ENCODE measurements around the gene PROSER3. TPM values are rescaled to one million over a fixed set of nuclear protein-coding genes. Genes with fewer than 3 reads are reported as not detected.

PROSER3 gene
- total and polyA plus RNA-seq, 12 donors, result 5.5 to 14.7 (median 9.2) TPM

- Histone ChIP-seq H3K36me3 (peaks cover 0 to 13% (median 0%) of the 10 kb centered on the region in 9 donors), H3K4me3 (no peak overlapping the region), H3K27ac (no peak overlapping the region), H3K4me1 (peaks cover 0 to 18% (median 7%) of the 10 kb centered on the region in 9 donors), H3K27me3 (no peaks in the 10 kb centered on the region), H3K9me3 (no peaks in the 10 kb centered on the region)
- intact Hi-C loops (cut with DNase I), result loop anchor here in 2 of 10 donors (10.0 kb wide), 1 partner anchor 162 kb away; the partner anchor contains the start of gene LRFN3 (in 2 of the 2)
- no peak for TF ChIP-seq CTCF (IDR thresholded peaks at IDR 0.05)
- no peak for DNase-seq
- 45 to 51% methylated on average over 9 of the region's 9 CpGs for WGBS, 2 donors
- no peak for ATAC-seq
Observed at GRCh38 chr19:35773020-35773806, 15.2 kb downstream of the PROSER3 start.

- H3K27me3 ChIP-seq, result no peaks in the 10 kb centered on the region
- H3K27ac ChIP-seq, result no peak overlapping the region
- H3K4me3 ChIP-seq, result peak overlapping the region; percentile 61 to 98 (median 85)
- peaks cover 0 to 20% (median 0%) of the 10 kb centered on the region in 9 donors for H3K36me3 ChIP-seq
- no peaks in the 10 kb centered on the region for H3K9me3 ChIP-seq
- intact Hi-C loops (cut with DNase I), result loop anchor here in 2 of 10 donors (10.0 kb wide), 1 partner anchor 160 kb away; the partner anchor contains the start of gene LRFN3 (in 2 of the 2)
- ATAC-seq (no peak), DNase-seq (no peak)
- peaks cover 0 to 18% (median 7%) of the 10 kb centered on the region in 9 donors for H3K4me1 ChIP-seq
- 33 to 53% methylated on average over 16 of the region's 16 CpGs for WGBS, 2 donors
- no peak for TF ChIP-seq CTCF (IDR thresholded peaks at IDR 0.05)
Observed at GRCh38 chr19:35774274-35775045, 16.5 kb downstream of the PROSER3 start.

- Histone ChIP-seq H3K36me3 (peaks cover 0 to 25% (median 0%) of the 10 kb centered on the region in 9 donors), H3K27me3 (no peaks in the 10 kb centered on the region), H3K9me3 (no peaks in the 10 kb centered on the region), H3K27ac (no peak overlapping the region), H3K4me3 (peak overlapping the region; percentile 61 to 98 (median 85)), H3K4me1 (peaks cover 0 to 18% (median 7%) of the 10 kb centered on the region in 9 donors)
- WGBS, 2 donors, result 10 to 34% methylated on average over 9 of the region's 9 CpGs
- ATAC-seq (peak in 5 of 8 donors; percentile 9 to 44 (median 24)), DNase-seq (no peak)
- TF ChIP-seq CTCF (IDR thresholded peaks at IDR 0.05), result no peak
- intact Hi-C loops (cut with DNase I), result loop anchor here in 2 of 10 donors (10.0 kb wide), 1 partner anchor 160 kb away; the partner anchor contains the start of gene LRFN3 (in 2 of the 2)
Observed at GRCh38 chr19:35775046-35775297, 17.0 kb downstream of the PROSER3 start.
